ENCODE measurements around the gene PHIP.

DNA sequence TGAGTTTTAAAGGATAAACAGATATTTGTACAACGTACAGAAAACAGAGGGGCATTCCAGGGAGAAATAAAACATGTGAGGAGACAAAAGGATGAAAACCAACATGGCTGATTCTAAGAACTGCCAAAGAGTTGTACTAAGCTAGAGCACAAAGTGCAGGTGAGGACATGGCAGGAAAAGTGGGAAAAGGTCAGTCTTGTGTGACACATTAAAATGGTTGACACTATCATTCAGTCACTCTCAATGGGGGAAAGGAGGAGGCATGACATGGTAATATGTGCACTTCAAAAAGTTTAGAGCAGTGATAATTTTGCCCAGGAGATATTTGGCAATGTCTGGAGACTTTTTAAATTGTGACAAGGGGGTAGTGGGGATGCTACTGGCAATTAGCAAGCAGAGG is 21.8 kb downstream of the PHIP start:
- no peak for TF ChIP-seq EZH2 (optimal IDR thresholded peaks at IDR 0.05; ENCODE audit: low read depth, low read length)
- TF ChIP-seq, protein P1, sequence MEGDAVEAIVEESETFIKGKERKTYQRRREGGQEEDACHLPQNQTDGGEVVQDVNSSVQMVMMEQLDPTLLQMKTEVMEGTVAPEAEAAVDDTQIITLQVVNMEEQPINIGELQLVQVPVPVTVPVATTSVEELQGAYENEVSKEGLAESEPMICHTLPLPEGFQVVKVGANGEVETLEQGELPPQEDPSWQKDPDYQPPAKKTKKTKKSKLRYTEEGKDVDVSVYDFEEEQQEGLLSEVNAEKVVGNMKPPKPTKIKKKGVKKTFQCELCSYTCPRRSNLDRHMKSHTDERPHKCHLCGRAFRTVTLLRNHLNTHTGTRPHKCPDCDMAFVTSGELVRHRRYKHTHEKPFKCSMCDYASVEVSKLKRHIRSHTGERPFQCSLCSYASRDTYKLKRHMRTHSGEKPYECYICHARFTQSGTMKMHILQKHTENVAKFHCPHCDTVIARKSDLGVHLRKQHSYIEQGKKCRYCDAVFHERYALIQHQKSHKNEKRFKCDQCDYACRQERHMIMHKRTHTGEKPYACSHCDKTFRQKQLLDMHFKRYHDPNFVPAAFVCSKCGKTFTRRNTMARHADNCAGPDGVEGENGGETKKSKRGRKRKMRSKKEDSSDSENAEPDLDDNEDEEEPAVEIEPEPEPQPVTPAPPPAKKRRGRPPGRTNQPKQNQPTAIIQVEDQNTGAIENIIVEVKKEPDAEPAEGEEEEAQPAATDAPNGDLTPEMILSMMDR (IDR thresholded peaks at IDR 0.05; ENCODE audit: low read length), result no peak
